KMS-11 (cell line): Measurements from ENCODE around the gene TTLL11.

Experiments used
- H2AFZ ChIP-seq: fragments of 200-600 bp; sonication (generic); 2 replicates; pipeline ENCODE4 v1.6.1; 2016; ENCODE audit warnings: antibody characterized with exemption, mixed run types, low read depth
- H3K27ac ChIP-seq: fragments of 200-600 bp; sonication (generic); 2 replicates; pipeline ENCODE4 v1.6.1; 2016; ENCODE audit warnings: mild to moderate bottlenecking, mixed run types
- H3K27me3 ChIP-seq: fragments of 200-600 bp; sonication (generic); 2 replicates; pipeline ENCODE4 v1.6.1; 2017; ENCODE audit warnings: mild to moderate bottlenecking, low read depth, mixed run types, moderate library complexity; ENCODE audit not compliant: insufficient read depth
- H3K36me3 ChIP-seq: fragments of 200-600 bp; sonication (generic); 2 replicates; pipeline ENCODE4 v1.6.1; 2017; ENCODE audit warnings: mild to moderate bottlenecking, mixed run types; ENCODE audit not compliant: insufficient read depth
- H3K4me1 ChIP-seq: fragments of 200-600 bp; sonication (generic); 2 replicates; pipeline ENCODE4 v1.6.1; 2016; ENCODE audit warnings: mild to moderate bottlenecking, low read depth, mixed run types; ENCODE audit not compliant: poor library complexity, severe bottlenecking
- H3K4me2 ChIP-seq: fragments of 200-600 bp; sonication (generic); 2 replicates; pipeline ENCODE4 v1.7.0; 2016; ENCODE audit warnings: mild to moderate bottlenecking, mixed run types
- H3K4me3 ChIP-seq: fragments of 200-600 bp; sonication (generic); IDR thresholded peaks from 2 replicates; pipeline ENCODE4 v1.6.1; 2017; ENCODE audit warnings: low read depth, low read length, mixed read lengths; ENCODE audit not compliant: insufficient read depth
- H3K79me2 ChIP-seq: fragments of 200-600 bp; sonication (generic); 2 replicates; pipeline ENCODE4 v1.6.1; 2016; ENCODE audit warnings: low read depth, mixed run types; ENCODE audit not compliant: insufficient read depth
- H3K9ac ChIP-seq: fragments of 200-600 bp; sonication (generic); 2 replicates; pipeline ENCODE4 v1.6.1; 2016; ENCODE audit warnings: mild to moderate bottlenecking, mixed run types
- H4K20me1 ChIP-seq: fragments of 200-600 bp; sonication (generic); 2 replicates; pipeline ENCODE4 v1.6.1; 2016; ENCODE audit warnings: mild to moderate bottlenecking, mixed run types; ENCODE audit not compliant: insufficient read depth
- CTCF ChIP-seq: fragments of 200-600 bp; sonication (generic); conservative IDR thresholded peaks from 2 replicates; pipeline ENCODE4 v1.6.1; 2017; ENCODE audit warnings: low read depth, mild to moderate bottlenecking, antibody characterized with exemption, low read length, moderate library complexity, mixed read lengths

Gene TTLL11

GRCh38 chr9:121831869-121832268, 261.2 kb downstream of the TTLL11 start:
- Histone ChIP-seq H3K4me1 (no peaks in the 10 kb centered on the region), H3K4me3 (no peak overlapping the region), H3K9ac (no peak overlapping the region), H3K36me3 (no peaks in the 10 kb centered on the region), H2AFZ (no peak overlapping the region), H4K20me1 (no peaks in the 10 kb centered on the region), H3K27me3 (no peaks in the 10 kb centered on the region), H3K79me2 (no peaks in the 10 kb centered on the region), H3K4me2 (no peak overlapping the region), H3K27ac (no peak overlapping the region)
- no peak for TF ChIP-seq CTCF

GRCh38 chr9:121830441-121831140, 262.5 kb downstream of the TTLL11 start:
- H2AFZ ChIP-seq, result no peak overlapping the region
- H3K9ac ChIP-seq, result no peak overlapping the region
- H3K4me2 ChIP-seq, result no peak overlapping the region
- no peak overlapping the region for H3K27ac ChIP-seq
- no peaks in the 10 kb centered on the region for H4K20me1 ChIP-seq
- H3K79me2 ChIP-seq, result no peaks in the 10 kb centered on the region
- H3K4me1 ChIP-seq, result no peaks in the 10 kb centered on the region
- TF ChIP-seq CTCF, result no peak
- no peaks in the 10 kb centered on the region for H3K27me3 ChIP-seq
- no peaks in the 10 kb centered on the region for H3K36me3 ChIP-seq
- H3K4me3 ChIP-seq, result no peak overlapping the region

- TF ChIP-seq CTCF, result no peak
Measured at GRCh38 chr9:121827251-121827967, 265.7 kb downstream of the TTLL11 start.

GRCh38 chr9:121826711-121827110, 266.4 kb downstream of the TTLL11 start:
- Histone ChIP-seq H4K20me1 (no peaks in the 10 kb centered on the region), H3K4me3 (no peak overlapping the region), H3K27me3 (no peaks in the 10 kb centered on the region), H3K9ac (no peak overlapping the region), H2AFZ (no peak overlapping the region), H3K4me2 (no peak overlapping the region), H3K4me1 (no peaks in the 10 kb centered on the region), H3K27ac (no peak overlapping the region), H3K79me2 (no peaks in the 10 kb centered on the region), H3K36me3 (no peaks in the 10 kb centered on the region)
- TF ChIP-seq CTCF, result no peak

More at GRCh38 chr9:121827251-121827967, 265.7 kb downstream of the TTLL11 start:
- H3K9ac ChIP-seq, result no peak overlapping the region
- H3K36me3 ChIP-seq, result no peaks in the 10 kb centered on the region
- no peaks in the 10 kb centered on the region for H3K4me1 ChIP-seq
- no peak overlapping the region for H3K27ac ChIP-seq
- no peaks in the 10 kb centered on the region for H3K79me2 ChIP-seq
- H3K4me3 ChIP-seq, result no peak overlapping the region
- H4K20me1 ChIP-seq, result no peaks in the 10 kb centered on the region
- no peak overlapping the region for H2AFZ ChIP-seq
- H3K27me3 ChIP-seq, result no peaks in the 10 kb centered on the region
- H3K4me2 ChIP-seq, result no peak overlapping the region
